Fibroblast of pulmonary artery (primary cell): ENCODE results near the gene CCDC15.
"Not testable (repeated sequence)": the region's sequence is repeated elsewhere in the genome, so short reads cannot be mapped to it uniquely, and the experiment has no call there.

ENCODE experiments used
- DNase-seq: peaks from one replicate; pipeline ENCODE4 v3.0.0-alpha.2; 2010; ENCODE audit warnings: low read depth
- H3K4me3 ChIP-seq: replicated peaks from 2 replicates; pipeline ENCODE4 v1.5.1; 2011; ENCODE audit warnings: low read depth, mild to moderate bottlenecking, control low read depth, low read length, moderate library complexity
- TF ChIP-seq, protein P1 (sequence below): IDR thresholded peaks from 2 replicates; pipeline ENCODE4 v1.5.1; 2011; ENCODE audit warnings: mild to moderate bottlenecking, control low read depth, low read length, inconsistent platforms; ENCODE audit errors: missing control alignments

The CCDC15 gene

DNA sequence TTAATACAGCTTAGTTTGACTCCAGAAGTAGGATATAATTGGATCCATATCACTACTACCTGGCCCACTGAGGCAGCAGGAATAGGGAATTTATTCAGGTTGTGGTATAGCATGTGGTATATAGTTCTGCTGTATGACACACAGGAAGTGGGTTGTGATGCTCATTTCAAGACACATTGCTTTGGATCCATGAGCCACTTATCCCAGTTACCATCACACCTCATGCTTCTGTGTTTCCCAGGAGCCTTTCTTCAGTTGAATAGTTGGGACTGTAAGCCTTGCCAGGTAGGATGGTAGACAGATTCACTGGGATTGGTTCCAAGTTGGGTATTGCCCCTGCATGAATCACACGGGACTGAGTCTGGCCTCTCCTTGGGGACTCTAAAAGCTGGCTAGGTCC is 99.2 kb downstream of the CCDC15 start:
- no peak overlapping the region for H3K4me3 ChIP-seq
- TF ChIP-seq, protein P1, sequence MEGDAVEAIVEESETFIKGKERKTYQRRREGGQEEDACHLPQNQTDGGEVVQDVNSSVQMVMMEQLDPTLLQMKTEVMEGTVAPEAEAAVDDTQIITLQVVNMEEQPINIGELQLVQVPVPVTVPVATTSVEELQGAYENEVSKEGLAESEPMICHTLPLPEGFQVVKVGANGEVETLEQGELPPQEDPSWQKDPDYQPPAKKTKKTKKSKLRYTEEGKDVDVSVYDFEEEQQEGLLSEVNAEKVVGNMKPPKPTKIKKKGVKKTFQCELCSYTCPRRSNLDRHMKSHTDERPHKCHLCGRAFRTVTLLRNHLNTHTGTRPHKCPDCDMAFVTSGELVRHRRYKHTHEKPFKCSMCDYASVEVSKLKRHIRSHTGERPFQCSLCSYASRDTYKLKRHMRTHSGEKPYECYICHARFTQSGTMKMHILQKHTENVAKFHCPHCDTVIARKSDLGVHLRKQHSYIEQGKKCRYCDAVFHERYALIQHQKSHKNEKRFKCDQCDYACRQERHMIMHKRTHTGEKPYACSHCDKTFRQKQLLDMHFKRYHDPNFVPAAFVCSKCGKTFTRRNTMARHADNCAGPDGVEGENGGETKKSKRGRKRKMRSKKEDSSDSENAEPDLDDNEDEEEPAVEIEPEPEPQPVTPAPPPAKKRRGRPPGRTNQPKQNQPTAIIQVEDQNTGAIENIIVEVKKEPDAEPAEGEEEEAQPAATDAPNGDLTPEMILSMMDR = no peak
- DNase-seq = no peak

DNA sequence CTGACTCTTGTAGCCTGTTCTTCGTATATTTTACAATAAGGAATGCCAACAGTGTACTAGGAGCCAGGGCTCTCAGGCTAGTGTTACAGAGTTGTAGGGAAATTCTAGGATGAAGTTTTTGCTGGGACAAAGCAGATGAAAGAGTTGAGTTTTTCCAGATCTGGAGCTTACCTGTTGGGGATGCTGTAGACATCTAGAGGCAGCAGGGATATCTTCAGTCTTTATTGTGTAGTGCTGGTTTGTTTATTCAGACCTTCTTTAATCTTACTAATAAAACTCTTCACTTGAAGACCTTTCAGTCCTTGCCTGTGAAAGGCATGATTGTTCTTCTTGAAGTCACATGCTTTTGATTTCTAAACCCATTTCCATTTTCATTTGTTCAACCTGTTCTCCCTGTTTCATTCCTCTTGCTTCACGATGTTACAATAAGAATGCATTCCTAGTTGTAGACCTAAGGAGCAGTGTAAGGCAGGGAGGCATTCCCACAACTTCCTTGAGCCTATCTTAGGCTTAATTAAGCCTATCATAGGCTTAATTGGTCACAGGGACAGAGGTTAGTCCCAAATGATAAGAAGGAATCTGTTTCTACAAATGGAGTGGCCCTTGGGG is 101.2 kb downstream of the CCDC15 start:
- DNase-seq = no peak
- TF ChIP-seq, protein P1 = no peak
- no peak overlapping the region for H3K4me3 ChIP-seq

DNA sequence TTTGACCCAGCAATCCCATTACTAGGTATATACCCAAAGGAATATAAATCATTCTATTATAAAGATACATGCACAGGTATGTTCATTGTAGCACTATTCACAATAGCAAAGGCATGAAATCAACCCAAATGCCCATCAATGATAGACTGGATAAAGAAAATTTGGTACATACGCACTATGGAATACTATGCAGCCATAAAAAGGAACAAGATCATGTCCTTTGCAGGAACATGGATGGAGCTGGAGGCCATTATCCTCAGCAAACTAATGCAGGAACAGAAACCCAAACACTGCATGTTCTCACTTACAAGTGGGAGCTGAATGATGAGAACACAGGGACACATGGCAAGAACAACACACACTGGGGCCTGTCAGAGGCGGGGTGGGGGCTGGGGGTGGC is 102.1 kb downstream of the CCDC15 start:
- not testable (repeated sequence) for DNase-seq, H3K4me3 ChIP-seq

DNA sequence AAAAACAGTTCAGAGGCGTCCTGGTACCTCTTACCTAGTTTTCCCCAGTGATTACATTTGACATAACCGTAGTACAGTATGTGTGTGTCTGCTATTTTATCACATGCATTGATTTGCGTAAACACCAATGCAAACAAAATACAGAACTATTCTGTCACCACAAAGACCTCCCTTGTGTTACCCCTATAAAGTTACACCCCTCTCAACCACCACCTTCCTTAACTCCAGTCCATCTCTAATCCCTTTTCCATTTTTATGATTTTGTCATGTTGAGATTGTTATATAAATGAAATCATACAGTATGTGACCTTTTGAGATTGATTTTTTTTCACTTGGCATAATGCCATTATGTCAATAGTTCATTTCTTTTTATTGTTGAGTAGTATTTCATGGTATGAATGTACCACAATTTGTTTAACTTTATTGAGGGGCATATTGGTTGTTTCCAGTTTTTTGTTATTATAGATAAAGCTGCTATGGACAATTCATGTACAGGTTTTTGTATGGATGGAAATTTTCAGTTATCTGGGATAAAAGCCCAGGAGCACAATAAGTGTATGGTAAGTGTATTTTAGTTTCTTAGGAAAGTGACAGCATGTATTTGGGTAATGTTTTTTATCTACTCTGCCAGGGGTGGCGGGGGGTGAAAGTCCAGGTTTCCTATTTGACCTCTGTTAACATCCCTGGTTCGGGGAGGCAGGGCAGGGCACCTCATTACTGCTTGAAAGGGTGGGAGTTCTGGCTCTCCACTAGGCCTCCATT is 103.1 kb downstream of the CCDC15 start:
- no peak for DNase-seq
- H3K4me3 ChIP-seq = no peak overlapping the region
- TF ChIP-seq, protein P1 = no peak

DNA sequence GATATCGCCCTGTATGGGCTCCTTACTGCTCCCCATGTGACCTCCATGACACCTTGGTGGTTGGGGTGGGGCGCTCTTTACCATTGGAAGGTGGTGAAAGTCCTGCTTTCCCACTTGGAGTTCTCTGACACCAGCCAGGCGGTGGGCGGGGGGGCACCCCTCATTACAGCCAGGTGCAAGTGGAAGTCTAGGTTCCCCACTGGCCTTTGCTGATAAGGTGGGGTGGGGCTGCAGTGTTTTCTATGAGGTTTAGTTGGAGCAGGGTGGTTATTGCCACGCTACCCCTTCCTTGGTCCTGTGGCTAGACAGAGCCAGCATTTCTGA is 103.7 kb downstream of the CCDC15 start:
- no peak for DNase-seq
- no peak overlapping the region for H3K4me3 ChIP-seq
- TF ChIP-seq, protein P1 = no peak

DNA sequence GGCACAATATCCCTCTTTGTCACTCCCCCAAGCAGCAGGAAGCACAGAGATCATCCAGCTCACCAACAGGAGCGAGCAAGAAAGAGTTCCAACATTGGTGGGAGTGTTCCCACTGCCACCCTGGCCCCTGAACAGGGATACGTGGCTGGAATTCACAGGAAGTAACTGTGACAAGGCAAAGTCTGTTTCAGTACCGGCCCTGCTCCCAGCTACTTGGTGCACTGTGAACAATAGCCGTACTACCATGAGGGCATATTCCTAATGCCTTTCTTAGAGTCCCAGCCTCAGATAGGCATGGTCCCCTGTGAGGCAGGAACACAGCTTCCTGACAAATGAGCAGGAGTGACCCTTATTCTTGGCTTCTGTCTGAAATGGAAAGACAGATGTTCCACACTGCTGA is 107.3 kb downstream of the CCDC15 start:
- no peak for DNase-seq
- H3K4me3 ChIP-seq = no peak overlapping the region
- TF ChIP-seq, protein P1 = no peak

DNA sequence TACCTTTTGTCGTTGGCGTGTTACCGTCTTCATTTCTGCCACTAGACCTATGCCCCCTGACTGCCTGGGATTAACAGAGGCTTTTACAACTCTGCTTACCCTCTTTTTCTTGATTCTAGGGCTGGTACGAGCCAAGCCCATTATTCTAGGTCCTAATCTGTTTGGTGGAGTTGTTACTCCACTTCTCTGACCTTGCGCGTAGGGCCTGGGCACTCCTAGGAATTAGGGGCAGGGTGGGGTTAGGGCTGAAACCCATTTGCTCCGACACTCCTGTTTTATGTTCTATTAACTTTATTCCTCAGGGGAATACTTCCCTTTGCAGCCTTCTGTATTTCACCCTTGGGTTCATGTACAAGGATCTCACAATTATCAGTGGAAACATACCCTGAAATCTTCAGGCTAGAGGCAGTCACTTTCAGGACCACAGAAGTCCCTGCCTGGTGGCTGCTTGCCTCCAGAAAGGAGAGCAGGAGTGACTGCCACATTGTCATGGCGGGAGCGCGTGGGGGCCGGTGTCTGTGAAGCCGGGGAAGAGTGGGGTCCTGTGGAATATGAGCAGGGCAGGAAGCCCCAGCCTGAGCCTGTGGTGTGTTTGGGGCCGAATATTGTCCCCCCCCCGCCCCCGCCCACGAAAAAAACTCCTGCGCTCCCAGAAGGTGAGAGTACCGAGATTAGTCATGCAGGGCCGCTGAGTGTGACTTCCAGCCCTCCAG is 108.4 kb downstream of the CCDC15 start:
- TF ChIP-seq, protein P1 = no peak
- peak overlapping the region; percentile 70 for H3K4me3 ChIP-seq
- DNase-seq = no peak
